WTC11 (cell line): Measurements from ENCODE around the gene PRRX1. TPM values are rescaled to one million over a fixed set of nuclear protein-coding genes. Genes with fewer than 3 reads are reported as not detected.

Experiments used
- ATAC-seq: fragments of 200-7000 bp; cut with Tn5 transposase; 2 replicates; pipeline ENCODE4 v1.10.0; 2021; ENCODE audit warnings: mild to moderate bottlenecking, moderate library complexity
- CTCF ChIA-PET: fragments of 300-600 bp; sonication (Branson Sonifier 250); formaldehyde crosslinking; loops from one replicate; lab custom pipeline; 2021; ENCODE audit warnings: antibody characterized with exemption; lab: Charles Lee
- POLR2A ChIA-PET: fragments of 350-600 bp; sonication (Branson Sonifier 250); formaldehyde crosslinking; loops from one replicate; lab custom pipeline; 2021; ENCODE audit warnings: antibody characterized with exemption; lab: Charles Lee
- DNase-seq: peaks from one replicate; pipeline ENCODE4 v3.0.0; 2021; ENCODE audit warnings: low spot score
- H3K27ac Mint-ChIP-seq: 2 replicates; pipeline ENCODE4 v1.8.0; 2021; ENCODE audit warnings: mixed read lengths
- H3K27me3 Mint-ChIP-seq: 2 replicates; pipeline ENCODE4 v1.8.0; 2021; ENCODE audit warnings: low read depth, mild to moderate bottlenecking, moderate library complexity, mixed read lengths
- H3K36me3 Mint-ChIP-seq: 2 replicates; pipeline ENCODE4 v1.8.0; 2021; ENCODE audit warnings: mixed read lengths
- H3K4me1 Mint-ChIP-seq: 2 replicates; pipeline ENCODE4 v1.8.0; 2022; ENCODE audit warnings: mixed read lengths
- H3K4me3 Mint-ChIP-seq: 2 replicates; pipeline ENCODE4 v1.8.0; 2021; ENCODE audit warnings: mild to moderate bottlenecking, moderate library complexity, mixed read lengths
- H3K9me3 Mint-ChIP-seq: 2 replicates; pipeline ENCODE4 v1.8.0; 2021; ENCODE audit warnings: mixed read lengths
- AFF4 ChIP-seq: sonication (generic); formaldehyde crosslinking; IDR thresholded peaks from 2 replicates; pipeline ENCODE4 v1.8.1; 2023; ENCODE audit warnings: mild to moderate bottlenecking, missing genetic modification reagents, borderline replicate concordance
- ATF1 ChIP-seq: sonication (generic); formaldehyde crosslinking; IDR thresholded peaks from 2 replicates; pipeline ENCODE4 v1.8.1; 2023; ENCODE audit warnings: mild to moderate bottlenecking, moderate library complexity, missing genetic modification reagents
- CBFB ChIP-seq: sonication (generic); formaldehyde crosslinking; IDR thresholded peaks from 2 replicates; pipeline ENCODE4 v1.8.1; 2022; ENCODE audit warnings: mild to moderate bottlenecking, low read depth, missing genetic modification reagents
- FOXJ3 ChIP-seq: sonication (generic); formaldehyde crosslinking; IDR thresholded peaks from 2 replicates; pipeline ENCODE4 v1.9.0; 2021; ENCODE audit warnings: missing genetic modification reagents, mild to moderate bottlenecking, borderline replicate concordance
- FOXP1 ChIP-seq: sonication (generic); formaldehyde crosslinking; IDR thresholded peaks from 2 replicates; pipeline ENCODE4 v1.8.0; 2022; ENCODE audit warnings: missing genetic modification reagents, mild to moderate bottlenecking, moderate library complexity, borderline replicate concordance
- GTF2I ChIP-seq: fragments of 250-450 bp; sonication (Bioruptor Pico); conservative IDR thresholded peaks from 2 replicates; pipeline ENCODE4 v1.4.0; 2021; ENCODE audit warnings: mild to moderate bottlenecking
- IRF2 ChIP-seq: sonication (generic); formaldehyde crosslinking; IDR thresholded peaks from 2 replicates; pipeline ENCODE4 v1.8.0; 2022; ENCODE audit warnings: low read depth, missing genetic modification reagents, borderline replicate concordance
- NFE2L1 ChIP-seq: sonication (generic); formaldehyde crosslinking; IDR thresholded peaks from 2 replicates; pipeline ENCODE4 v1.8.1; 2023; ENCODE audit warnings: missing genetic modification reagents
- NFYB ChIP-seq: sonication (generic); formaldehyde crosslinking; conservative IDR thresholded peaks from 2 replicates; pipeline ENCODE4 v1.8.0; 2022; ENCODE audit warnings: low read depth, missing genetic modification reagents
- SOX15 ChIP-seq: fragments of 250-450 bp; sonication (Bioruptor Pico); IDR thresholded peaks from 2 replicates; pipeline ENCODE4 v1.9.0; 2021; ENCODE audit warnings: mild to moderate bottlenecking
- STAT6 ChIP-seq: sonication (generic); formaldehyde crosslinking; conservative IDR thresholded peaks from 2 replicates; pipeline ENCODE4 v1.8.1; 2023; ENCODE audit warnings: mild to moderate bottlenecking, low read depth, missing genetic modification reagents, moderate library complexity
- TCF7 ChIP-seq: sonication (generic); formaldehyde crosslinking; IDR thresholded peaks from 2 replicates; pipeline ENCODE4 v1.8.0; 2022; ENCODE audit warnings: mild to moderate bottlenecking, low read depth, missing genetic modification reagents, moderate library complexity
- TEAD1 ChIP-seq: sonication (generic); formaldehyde crosslinking; IDR thresholded peaks from 2 replicates; pipeline ENCODE4 v1.8.0; 2022; ENCODE audit warnings: mild to moderate bottlenecking, missing genetic modification reagents
- TEAD4 ChIP-seq: sonication (generic); formaldehyde crosslinking; IDR thresholded peaks from 2 replicates; pipeline ENCODE4 v1.8.0; 2022; ENCODE audit warnings: mild to moderate bottlenecking, missing genetic modification reagents
- ZNF121 ChIP-seq: sonication (generic); formaldehyde crosslinking; IDR thresholded peaks from 2 replicates; pipeline ENCODE4 v1.8.0; 2023; ENCODE audit warnings: missing genetic modification reagents
- ZNF232 ChIP-seq: sonication (generic); formaldehyde crosslinking; IDR thresholded peaks from 2 replicates; pipeline ENCODE4 v1.8.0; 2022; ENCODE audit warnings: mild to moderate bottlenecking, missing genetic modification reagents
- ZNF317 ChIP-seq: sonication (generic); formaldehyde crosslinking; IDR thresholded peaks from 2 replicates; pipeline ENCODE4 v1.8.1; 2023; ENCODE audit warnings: low read depth, mild to moderate bottlenecking, moderate library complexity, missing genetic modification reagents, borderline replicate concordance
- ZNF416 ChIP-seq: fragments of 250-450 bp; sonication (Bioruptor Pico); IDR thresholded peaks from 2 replicates; pipeline ENCODE4 v1.9.0; 2021; ENCODE audit warnings: mild to moderate bottlenecking, inconsistent platforms
- total RNA-seq: library from RNA; stranded (reverse); gene quantifications from 3 replicates; pipeline ENCODE4 v1.2.3, GENCODE V29; 2021
- TF ChIP-seq, protein P1 (sequence below): sonication (generic); formaldehyde crosslinking; IDR thresholded peaks from 2 replicates; pipeline ENCODE4 v1.8.1; 2023; ENCODE audit warnings: mild to moderate bottlenecking, missing genetic modification reagents
- TF ChIP-seq, protein P2 (sequence below): fragments of 250-450 bp; sonication (Bioruptor Pico); IDR thresholded peaks from 2 replicates; pipeline ENCODE4 v1.9.0; 2021; ENCODE audit warnings: mild to moderate bottlenecking

The PRRX1 gene
- total RNA-seq, 1 experiment from 2014 or later, result 0.31 TPM

DNA sequence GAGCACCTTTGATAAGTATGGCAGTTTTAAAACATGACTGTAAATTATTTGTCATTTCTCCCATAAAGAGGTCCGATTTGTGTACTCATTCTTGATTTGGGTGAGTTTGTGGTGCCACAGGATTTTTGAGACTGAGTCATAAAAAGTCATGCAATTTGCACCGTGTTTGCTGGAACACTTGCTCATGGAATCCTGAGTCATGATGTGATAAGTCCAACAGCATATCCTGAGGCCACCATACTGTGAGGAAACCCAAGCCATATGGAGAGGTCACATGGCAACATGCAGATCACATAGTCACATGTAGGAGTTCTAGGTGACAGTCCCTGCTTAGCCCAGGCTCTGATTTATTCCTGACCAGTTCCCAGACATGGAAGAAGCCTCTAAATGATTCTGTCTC is 40.8 kb upstream of the PRRX1 start:
- ChIA-PET CTCF (interaction anchor here (0.6 kb wide), 1 partner anchor 695 kb away, joined by 4 read pairs; no protein-coding TSS in a partner anchor), POLR2A (no interaction called here)
- Mint-ChIP-seq H3K27me3 (no peaks in the 10 kb centered on the region; the same call in 1 of the 2 replicates), H3K36me3 (no peaks in the 10 kb centered on the region), H3K27ac (no peak overlapping the region), H3K4me1 (no peaks in the 10 kb centered on the region), H3K4me3 (no peak overlapping the region), H3K9me3 (no peaks in the 10 kb centered on the region)
- ATAC-seq (no peak), DNase-seq (no peak)
- TF ChIP-seq FOXJ3 (CRISPR knock-in tag), result no peak
- TF ChIP-seq ZNF232 (CRISPR knock-in tag), result no peak
- no peak for TF ChIP-seq TEAD1 (CRISPR knock-in tag)
- TF ChIP-seq STAT6 (CRISPR knock-in tag), result no peak
- TF ChIP-seq AFF4 (CRISPR knock-in tag), result no peak
- TF ChIP-seq NFYB (CRISPR knock-in tag), result no peak
- TF ChIP-seq, protein P1, sequence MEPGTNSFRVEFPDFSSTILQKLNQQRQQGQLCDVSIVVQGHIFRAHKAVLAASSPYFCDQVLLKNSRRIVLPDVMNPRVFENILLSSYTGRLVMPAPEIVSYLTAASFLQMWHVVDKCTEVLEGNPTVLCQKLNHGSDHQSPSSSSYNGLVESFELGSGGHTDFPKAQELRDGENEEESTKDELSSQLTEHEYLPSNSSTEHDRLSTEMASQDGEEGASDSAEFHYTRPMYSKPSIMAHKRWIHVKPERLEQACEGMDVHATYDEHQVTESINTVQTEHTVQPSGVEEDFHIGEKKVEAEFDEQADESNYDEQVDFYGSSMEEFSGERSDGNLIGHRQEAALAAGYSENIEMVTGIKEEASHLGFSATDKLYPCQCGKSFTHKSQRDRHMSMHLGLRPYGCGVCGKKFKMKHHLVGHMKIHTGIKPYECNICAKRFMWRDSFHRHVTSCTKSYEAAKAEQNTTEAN (CRISPR knock-in tag), result no peak
- TF ChIP-seq ATF1 (CRISPR knock-in tag), result no peak
- TF ChIP-seq ZNF121, result no peak
- TF ChIP-seq SOX15 (CRISPR knock-in tag), result no peak
- no peak for TF ChIP-seq ZNF317
- no peak for TF ChIP-seq GTF2I (CRISPR knock-in tag)
- no peak for TF ChIP-seq TEAD4 (CRISPR knock-in tag)
- TF ChIP-seq, protein P2, sequence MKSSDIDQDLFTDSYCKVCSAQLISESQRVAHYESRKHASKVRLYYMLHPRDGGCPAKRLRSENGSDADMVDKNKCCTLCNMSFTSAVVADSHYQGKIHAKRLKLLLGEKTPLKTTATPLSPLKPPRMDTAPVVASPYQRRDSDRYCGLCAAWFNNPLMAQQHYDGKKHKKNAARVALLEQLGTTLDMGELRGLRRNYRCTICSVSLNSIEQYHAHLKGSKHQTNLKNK (CRISPR knock-in tag), result no peak
- TF ChIP-seq IRF2, result no peak
- TF ChIP-seq CBFB, result no peak
- TF ChIP-seq TCF7, result no peak
- no peak for TF ChIP-seq NFE2L1 (CRISPR knock-in tag)

DNA sequence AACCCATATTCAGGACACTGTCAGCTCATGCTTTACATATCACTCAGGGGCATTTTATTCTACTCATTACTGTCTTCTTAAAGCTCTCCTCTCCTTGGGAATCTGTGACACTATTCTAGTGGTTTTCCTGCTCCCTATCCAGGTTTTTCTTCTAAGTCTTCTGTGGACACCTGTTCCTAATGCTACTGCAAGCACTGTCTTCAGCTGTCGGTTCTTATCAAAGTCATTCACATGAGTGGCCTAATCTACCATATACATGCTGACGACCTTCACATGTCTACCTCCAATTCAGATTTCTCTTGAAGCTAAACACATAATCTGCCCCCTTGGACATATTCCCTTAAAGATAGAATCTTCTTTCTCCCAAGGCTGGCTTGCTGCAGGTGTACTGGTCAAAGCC is 39.8 kb upstream of the PRRX1 start:
- DNase-seq (no peak), ATAC-seq (no peak)
- H3K27ac Mint-ChIP-seq, result no peak overlapping the region
- no peak overlapping the region for H3K4me3 Mint-ChIP-seq
- no peaks in the 10 kb centered on the region for H3K9me3 Mint-ChIP-seq
- H3K27me3 Mint-ChIP-seq, result no peaks in the 10 kb centered on the region
- CTCF ChIA-PET, result interaction anchor here (0.6 kb wide), 1 partner anchor 696 kb away, joined by 4 read pairs; no protein-coding TSS in a partner anchor
- TF ChIP-seq ZNF416 (CRISPR knock-in tag) (no peak), ZNF121 (no peak), CBFB (no peak), AFF4 (CRISPR knock-in tag) (no peak), FOXP1 (CRISPR knock-in tag) (no peak)
- POLR2A ChIA-PET, result no interaction called here
- H3K36me3 Mint-ChIP-seq, result no peaks in the 10 kb centered on the region
- H3K4me1 Mint-ChIP-seq, result no peaks in the 10 kb centered on the region
